BLaER1 treated with 17β-estradiol and CSF1 and Interleukin-3, amounts not matched to agents 10 nM and 100 nM (cell line): ENCODE data around the gene ZNF418.

Experiments
- H3K27ac ChIP-seq, 11 experiments: shearing (Covaris generic); formaldehyde crosslinking; 2 replicates each; pipeline ENCODE4 v1.8.1; 2022
- H3K27me3 ChIP-seq, 11 experiments: shearing (Covaris generic); formaldehyde crosslinking; 2 replicates each; pipeline ENCODE4 v1.8.1; 2022
- H3K36me3 ChIP-seq, 11 experiments: shearing (Covaris generic); formaldehyde crosslinking; 2 replicates each; pipeline ENCODE4 v1.8.1; 2022
- H3K4me1 ChIP-seq, 10 experiments: shearing (Covaris generic); formaldehyde crosslinking; 2 replicates each; pipeline ENCODE4 v1.8.1; 2022
- H3K4me2 ChIP-seq, 11 experiments: shearing (Covaris generic); formaldehyde crosslinking; 2 replicates each; pipeline ENCODE4 v1.8.1; 2022
- H3K4me3 ChIP-seq, 10 experiments: shearing (Covaris generic); formaldehyde crosslinking; 2 replicates each; pipeline ENCODE4 v1.8.1; 2022
- H3K9ac ChIP-seq, 11 experiments: shearing (Covaris generic); formaldehyde crosslinking; 2 replicates each; pipeline ENCODE4 v1.8.1; 2022
- H3K9me3 ChIP-seq, 11 experiments: shearing (Covaris generic); formaldehyde crosslinking; replicated peaks in 1 of 11; 2 replicates each; pipeline ENCODE4 v1.8.1; 2022
- H4K20me1 ChIP-seq, 11 experiments: shearing (Covaris generic); formaldehyde crosslinking; 2 replicates each; pipeline ENCODE4 v1.8.1; 2022
- Cebpa-rat ChIP-seq, 11 experiments: shearing (Covaris generic); IDR thresholded peaks; 2 replicates each; pipeline ENCODE4 v1.8.1; 2022

Gene ZNF418

DNA sequence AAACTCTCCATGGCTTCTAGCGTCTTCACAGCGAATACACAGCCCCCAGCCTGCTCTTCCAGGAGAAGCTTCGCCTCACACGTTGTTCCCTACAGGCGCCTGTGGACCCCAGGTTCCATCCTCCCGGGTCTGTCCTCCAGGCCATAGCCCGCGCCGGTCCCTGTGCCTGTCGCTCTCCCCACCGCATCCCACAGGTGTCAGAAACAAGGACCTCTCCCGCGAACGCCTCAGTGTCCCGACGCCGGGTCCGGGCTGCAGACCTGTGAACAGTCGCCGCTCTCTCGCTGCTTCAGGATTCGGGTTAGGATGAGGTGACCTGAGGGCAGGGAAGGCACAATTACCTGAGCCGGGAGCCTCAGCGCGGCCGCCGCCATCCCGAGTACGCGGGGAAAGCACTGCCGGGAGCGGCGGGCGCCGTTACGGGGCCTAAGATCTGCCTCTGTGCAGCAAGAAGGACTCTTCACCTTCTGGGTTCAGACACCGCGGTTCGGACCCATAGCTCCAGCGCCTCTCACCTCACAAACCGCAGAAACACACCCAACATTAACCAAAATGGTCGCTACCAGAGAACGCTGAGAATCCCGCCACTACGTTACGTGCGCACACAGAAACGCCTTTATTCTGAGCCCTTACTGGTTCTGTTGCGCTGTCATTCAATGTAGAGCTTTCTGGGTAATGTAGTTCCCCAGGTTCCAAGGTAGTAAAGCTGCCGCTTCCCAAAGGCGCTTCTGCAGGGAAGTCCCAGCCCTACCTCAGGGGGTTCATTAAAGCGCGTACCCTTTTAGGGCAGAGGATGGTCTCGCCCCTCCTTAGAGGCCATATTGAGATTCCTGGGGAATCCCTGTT lies at the start of gene ZNF418:
Gene ZNF418, minus strand, starts transcription at position 583 of the 846 bp plus-strand sequence. CDS start 1,580 bp downstream, outside the sequence.
- H3K27ac ChIP-seq = peak within 1 kb of the TSS; percentile 46 to 81 (median 76); a peak in 21 of 22 replicates

DNA sequence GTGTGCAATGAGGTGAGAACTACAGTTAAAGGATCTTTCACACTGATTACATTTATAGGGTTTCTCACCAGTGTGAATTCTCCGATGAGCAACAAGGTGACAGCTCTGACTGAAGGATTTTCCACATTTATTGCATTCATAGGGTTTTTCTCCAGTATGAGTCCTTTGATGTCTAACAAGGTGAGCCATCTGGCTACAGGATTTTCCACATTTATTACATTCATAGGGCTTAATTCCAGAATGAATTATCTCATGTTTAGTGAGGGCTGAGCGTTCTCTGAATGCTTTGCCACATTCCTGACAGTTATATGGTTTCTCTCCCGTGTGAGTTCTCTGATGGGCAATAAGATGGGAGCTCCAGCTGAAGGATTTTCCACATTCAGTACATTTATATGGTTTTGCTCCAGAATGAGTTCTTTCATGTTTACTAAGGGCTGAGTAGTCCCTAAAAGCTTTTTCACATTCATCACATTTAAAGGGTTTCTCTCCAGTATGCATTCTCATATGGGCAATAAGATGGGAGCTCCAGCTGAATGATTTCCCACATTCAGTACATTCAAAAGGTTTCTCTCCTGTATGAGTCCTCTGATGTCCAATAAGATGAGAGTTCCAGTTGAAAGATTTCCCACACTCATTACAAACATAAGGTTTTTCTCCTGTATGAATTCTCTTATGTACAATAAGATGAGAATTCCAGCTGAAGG lies 43.5 kb upstream of the ZNF418 start:
- Histone ChIP-seq H4K20me1 (no peaks in the 10 kb centered on the region), H3K9me3 (peaks cover 100% of the 10 kb centered on the region in 11 experiments), H3K27me3 (no peaks in the 10 kb centered on the region), H3K4me3 (peak overlapping the region; percentile 9 to 53 (median 29); a peak in 9 of 20 replicates), H3K27ac (no peak overlapping the region), H3K9ac (no peak overlapping the region), H3K4me1 (no peaks in the 10 kb centered on the region), H3K4me2 (no peak overlapping the region), H3K36me3 (peaks cover 100% of the 10 kb centered on the region in 11 experiments)
- TF ChIP-seq Cebpa-rat (IDR thresholded peaks at IDR 0.05) = no peak

More for the DNA sequence above, at the start of gene ZNF418:
- Histone ChIP-seq H3K27me3 (no peaks in the 10 kb centered on the region), H4K20me1 (no peaks in the 10 kb centered on the region), H3K4me2 (peak within 1 kb of the TSS; percentile 57 to 86 (median 75)), H3K4me1 (peaks cover 0 to 11% (median 5%) of the 10 kb centered on the region in 10 experiments; a peak in 8 of 20 replicates), H3K9ac (peak within 1 kb of the TSS; percentile 73 to 86 (median 84)), H3K4me3 (peak within 1 kb of the TSS; percentile 66 to 84 (median 77)), H3K9me3 (peaks cover 99 to 100% (median 100%) of the 10 kb centered on the region in 11 experiments), H3K36me3 (peaks cover 79 to 99% (median 93%) of the 10 kb centered on the region in 11 experiments)
- TF ChIP-seq Cebpa-rat (IDR thresholded peaks at IDR 0.05) = no peak

DNA sequence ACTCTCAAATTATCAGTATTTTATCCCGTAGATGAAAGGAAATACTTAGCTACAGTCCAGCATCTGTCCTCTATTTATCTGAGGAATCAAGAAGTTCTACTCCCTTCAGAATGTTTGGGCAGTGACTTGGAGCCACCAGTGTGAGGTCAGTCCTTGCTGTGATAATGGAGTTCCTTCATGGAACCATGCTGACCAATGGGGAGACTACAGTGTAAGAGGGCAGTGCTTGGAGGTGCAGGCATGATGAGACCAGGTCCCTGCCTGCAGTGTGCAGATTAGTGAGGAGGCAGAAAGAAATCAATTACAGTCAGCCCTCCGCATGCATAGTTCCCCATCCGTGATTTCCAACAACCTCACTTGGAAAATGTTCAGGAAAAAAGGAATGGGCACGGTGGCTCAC lies 39.2 kb upstream of the ZNF418 start, which contains the start of gene C19orf18:
Gene C19orf18, minus strand, starts transcription at position 101 of the 400 bp plus-strand sequence. CDS start 102 bp downstream, outside the sequence.
- Histone ChIP-seq H3K4me3 (peak within 1 kb of the TSS in 8 of 10 experiments; percentile 2 to 41 (median 23); a peak in 10 of 20 replicates), H3K36me3 (peaks cover 79 to 98% (median 89%) of the 10 kb centered on the region in 11 experiments), H3K27me3 (no peaks in the 10 kb centered on the region), H3K27ac (no peak within 1 kb of the TSS), H3K9me3 (peaks cover 100% of the 10 kb centered on the region in 11 experiments), H3K9ac (no peak within 1 kb of the TSS), H3K4me1 (no peaks in the 10 kb centered on the region), H3K4me2 (no peak within 1 kb of the TSS), H4K20me1 (no peaks in the 10 kb centered on the region)
- no peak for TF ChIP-seq Cebpa-rat (IDR thresholded peaks at IDR 0.05)

DNA sequence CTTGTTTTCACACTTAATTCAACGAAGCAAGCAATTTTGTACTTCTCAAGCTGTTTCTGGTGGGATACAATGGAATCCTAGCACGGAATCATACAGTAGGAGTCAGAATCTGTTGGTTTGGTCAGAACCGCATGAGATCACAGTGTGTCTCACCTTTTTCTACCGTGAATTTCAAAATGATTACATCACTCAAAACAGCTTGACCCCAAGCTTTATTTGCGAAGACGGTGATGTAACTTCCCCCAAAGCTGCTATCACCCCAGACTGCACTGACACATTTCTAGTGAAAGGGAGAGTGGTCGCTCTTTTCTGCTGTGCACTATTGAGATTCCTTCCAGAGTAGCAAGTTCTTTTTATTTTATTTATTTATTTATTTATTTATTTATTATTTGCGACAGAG lies 29.6 kb upstream of the ZNF418 start:
- peaks cover 99 to 100% (median 100%) of the 10 kb centered on the region in 11 experiments for H3K9me3 ChIP-seq

DNA sequence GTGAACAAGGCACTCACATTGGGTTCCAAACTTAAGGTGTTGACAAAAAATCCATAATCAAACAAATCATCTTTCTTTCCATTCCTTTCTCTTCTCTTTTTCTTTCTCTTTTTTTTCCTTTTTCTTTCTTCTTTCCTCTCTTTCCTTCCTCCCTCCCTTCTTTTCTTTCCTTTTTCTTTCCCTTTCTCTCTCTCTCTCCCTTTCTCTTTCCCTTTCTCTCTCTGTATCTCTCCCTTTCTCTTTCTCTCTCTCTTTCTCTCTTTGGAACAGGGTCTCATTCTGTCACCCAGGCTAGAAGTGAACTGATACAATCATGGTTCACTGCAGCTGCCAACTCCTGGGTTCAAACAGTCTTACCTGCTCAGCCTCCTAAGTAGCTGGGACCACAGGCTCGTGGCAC lies 26.6 kb upstream of the ZNF418 start:
- H3K4me3 ChIP-seq = no peak overlapping the region; a peak in 1 of 20 replicates
- H3K9ac ChIP-seq = no peak overlapping the region
- peaks cover 0 to 5% (median 0%) of the 10 kb centered on the region in 10 experiments; a peak in 3 of 20 replicates for H3K4me1 ChIP-seq
- no peaks in the 10 kb centered on the region for H3K27me3 ChIP-seq
- H3K9me3 ChIP-seq = peaks cover 99 to 100% (median 100%) of the 10 kb centered on the region in 11 experiments
- H3K4me2 ChIP-seq = no peak overlapping the region
- H4K20me1 ChIP-seq = no peaks in the 10 kb centered on the region
- peaks cover 28 to 91% (median 68%) of the 10 kb centered on the region in 11 experiments for H3K36me3 ChIP-seq
- no peak for TF ChIP-seq Cebpa-rat (IDR thresholded peaks at IDR 0.05)
- no peak overlapping the region for H3K27ac ChIP-seq

More for the DNA sequence above, 29.6 kb upstream of the ZNF418 start:
- no peaks in the 10 kb centered on the region for H3K27me3 ChIP-seq
- H3K4me1 ChIP-seq = peaks cover 0 to 5% (median 0%) of the 10 kb centered on the region in 10 experiments; a peak in 3 of 20 replicates
- no peaks in the 10 kb centered on the region for H4K20me1 ChIP-seq
- peaks cover 46 to 97% (median 80%) of the 10 kb centered on the region in 11 experiments for H3K36me3 ChIP-seq
- TF ChIP-seq Cebpa-rat (IDR thresholded peaks at IDR 0.05) = 0 out of 22 replicates have a peak, but pooled peaks of 1 of the 11 experiments have one; percentile 7
- H3K27ac ChIP-seq = no peak overlapping the region; a peak in 1 of 22 replicates
- H3K9ac ChIP-seq = no peak overlapping the region
- H3K4me3 ChIP-seq = peak overlapping the region in 4 of 10 experiments; percentile 7 to 19 (median 8); a peak in 2 of 20 replicates
- no peak overlapping the region for H3K4me2 ChIP-seq

DNA sequence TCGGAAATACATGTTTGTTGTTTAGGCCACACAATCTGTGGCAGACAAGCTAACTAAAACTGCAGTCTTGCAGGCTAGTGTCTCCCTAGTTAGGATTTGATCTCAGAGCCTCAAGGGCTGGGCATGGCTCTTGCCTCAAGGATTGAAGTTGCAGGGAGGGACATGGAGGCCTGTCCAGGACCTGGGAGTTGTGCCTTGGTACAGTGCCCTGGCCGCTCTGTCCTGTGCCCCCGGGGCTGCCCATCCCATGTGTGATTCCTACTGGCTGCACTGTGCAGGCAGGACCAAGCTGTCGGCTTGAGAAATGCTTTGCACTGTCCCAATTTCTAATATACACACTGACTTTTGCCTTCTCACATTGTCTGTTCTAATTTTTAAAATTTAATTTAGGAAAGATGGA lies 19.8 kb upstream of the ZNF418 start:
- TF ChIP-seq Cebpa-rat (IDR thresholded peaks at IDR 0.05) = no peak
- H4K20me1 ChIP-seq = no peaks in the 10 kb centered on the region
- peaks cover 64 to 100% (median 91%) of the 10 kb centered on the region in 11 experiments for H3K9me3 ChIP-seq
- H3K27me3 ChIP-seq = no peaks in the 10 kb centered on the region
- no peak overlapping the region for H3K4me3 ChIP-seq
- H3K4me1 ChIP-seq = no peaks in the 10 kb centered on the region
- H3K4me2 ChIP-seq = no peak overlapping the region
- peaks cover 4 to 29% (median 17%) of the 10 kb centered on the region in 11 experiments; a peak in 17 of 22 replicates for H3K36me3 ChIP-seq
- no peak overlapping the region for H3K27ac ChIP-seq
- no peak overlapping the region for H3K9ac ChIP-seq

DNA sequence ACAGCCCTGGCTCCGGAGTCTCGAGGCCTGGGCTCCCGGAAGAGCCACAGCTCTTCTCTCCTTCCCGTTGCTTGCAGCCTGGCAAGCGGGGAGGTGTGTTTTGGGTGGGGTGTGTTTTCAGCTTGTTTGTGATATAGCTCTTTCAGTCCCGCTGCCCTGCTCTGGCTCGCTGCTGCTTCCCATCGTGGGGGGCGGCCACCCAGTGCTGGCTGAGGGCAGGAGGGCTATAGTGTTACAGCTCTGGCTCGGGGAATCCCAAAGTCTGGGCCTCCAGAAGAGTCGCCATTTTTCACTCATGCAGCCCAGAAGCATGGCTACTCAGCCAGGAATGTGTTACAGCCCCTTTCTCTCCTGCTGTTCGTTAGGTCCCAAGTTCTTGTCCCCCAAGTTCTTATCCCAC lies 14.5 kb upstream of the ZNF418 start:
- peaks cover 58 to 94% (median 83%) of the 10 kb centered on the region in 11 experiments for H3K9me3 ChIP-seq

DNA sequence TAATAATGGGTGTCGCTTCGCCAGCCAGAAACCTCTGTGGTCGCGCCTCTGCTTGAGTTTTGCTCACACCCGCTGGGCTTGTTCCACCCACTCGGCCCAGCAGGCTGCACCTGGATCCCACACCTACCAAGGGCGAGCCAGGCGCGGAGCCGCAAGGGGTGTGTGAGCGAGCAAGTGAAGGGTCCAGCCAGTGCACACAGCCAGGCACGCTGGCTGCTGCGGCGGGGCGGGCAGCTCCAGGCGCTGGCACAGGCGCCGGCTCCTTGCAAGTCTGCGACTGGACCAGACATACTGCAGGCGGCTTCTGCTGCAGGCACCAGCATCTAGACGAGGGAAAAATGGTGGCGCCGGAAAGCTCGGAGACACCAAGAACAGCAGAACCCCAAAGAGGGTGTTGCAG lies 14.1 kb upstream of the ZNF418 start:
- Histone ChIP-seq H3K27ac (no peak overlapping the region), H3K36me3 (peaks cover 15 to 20% (median 18%) of the 10 kb centered on the region in 11 experiments), H3K9ac (no peak overlapping the region), H3K9me3 (peaks cover 62 to 94% (median 83%) of the 10 kb centered on the region in 11 experiments), H3K27me3 (no peaks in the 10 kb centered on the region), H3K4me3 (no peak overlapping the region), H4K20me1 (peaks cover 0 to 30% (median 0%) of the 10 kb centered on the region in 11 experiments; a peak in 6 of 22 replicates), H3K4me1 (peaks cover 15 to 23% (median 18%) of the 10 kb centered on the region in 10 experiments), H3K4me2 (no peak overlapping the region)
- TF ChIP-seq Cebpa-rat (IDR thresholded peaks at IDR 0.05) = no peak

More for the DNA sequence above, 14.5 kb upstream of the ZNF418 start:
- H3K4me2 ChIP-seq = no peak overlapping the region
- no peak overlapping the region for H3K4me3 ChIP-seq
- H3K4me1 ChIP-seq = peaks cover 15 to 23% (median 18%) of the 10 kb centered on the region in 10 experiments
- H4K20me1 ChIP-seq = peaks cover 0 to 26% (median 0%) of the 10 kb centered on the region in 11 experiments; a peak in 6 of 22 replicates
- no peak overlapping the region for H3K27ac ChIP-seq
- no peak overlapping the region for H3K9ac ChIP-seq
- no peaks in the 10 kb centered on the region for H3K27me3 ChIP-seq
- H3K36me3 ChIP-seq = peaks cover 11 to 15% (median 14%) of the 10 kb centered on the region in 11 experiments
- no peak for TF ChIP-seq Cebpa-rat (IDR thresholded peaks at IDR 0.05)
